H9 (cell line): Measurements from ENCODE around the gene SH3RF3. TPM values are rescaled to one million over a fixed set of nuclear protein-coding genes. Genes with fewer than 3 reads are reported as not detected.

Experiments used
- DNase-seq: peaks from one replicate; pipeline ENCODE4 v3.0.0-alpha.2; 2017
- H2AFZ ChIP-seq: one replicate; pipeline ENCODE4 v1.6.1; 2013; ENCODE audit warnings: mild to moderate bottlenecking, low read length, control low read depth, moderate library complexity
- H2AK5ac ChIP-seq: 2 replicates; pipeline ENCODE4 v1.6.1; 2013; ENCODE audit warnings: low read length, control low read depth, mixed read lengths; ENCODE audit not compliant: insufficient read length
- H2BK120ac ChIP-seq: one replicate; pipeline ENCODE4 v1.6.1; 2013; ENCODE audit warnings: low read depth, mild to moderate bottlenecking, low read length, control low read depth, inconsistent platforms; ENCODE audit not compliant: poor library complexity, severe bottlenecking
- H2BK12ac ChIP-seq: 2 replicates; pipeline ENCODE4 v1.6.1; 2013; ENCODE audit warnings: low read length, control low read depth, mixed read lengths, low read depth; ENCODE audit not compliant: insufficient read length
- H2BK15ac ChIP-seq: 2 replicates; pipeline ENCODE4 v1.6.1; 2013; ENCODE audit warnings: low read depth, low read length, control low read depth
- H2BK20ac ChIP-seq: one replicate; pipeline ENCODE4 v1.6.1; 2013; ENCODE audit warnings: low read depth, mild to moderate bottlenecking, low read length, control low read depth, inconsistent platforms; ENCODE audit not compliant: poor library complexity, severe bottlenecking
- H2BK5ac ChIP-seq: 2 replicates; pipeline ENCODE4 v1.6.1; 2013; ENCODE audit warnings: low read length, control low read depth, mixed read lengths; ENCODE audit not compliant: insufficient read length
- H3K14ac ChIP-seq: 2 replicates; pipeline ENCODE4 v1.6.1; 2013; ENCODE audit warnings: low read length, control low read depth; ENCODE audit not compliant: insufficient read depth
- H3K18ac ChIP-seq: 2 replicates; pipeline ENCODE4 v1.6.1; 2013; ENCODE audit warnings: low read depth, mild to moderate bottlenecking, mixed read lengths, low read length, control low read depth; ENCODE audit not compliant: insufficient read length
- H3K23ac ChIP-seq: 2 replicates; pipeline ENCODE4 v1.6.1; 2013; ENCODE audit warnings: low read length, control low read depth, mixed read lengths, low read depth; ENCODE audit not compliant: insufficient read length
- H3K23me2 ChIP-seq: 2 replicates; pipeline ENCODE4 v1.6.1; 2013; ENCODE audit warnings: low read depth, mild to moderate bottlenecking, mixed read lengths, low read length, control low read depth; ENCODE audit not compliant: insufficient read length, poor library complexity, severe bottlenecking
- H3K27ac ChIP-seq: 2 replicates; pipeline ENCODE4 v1.5.1; 2013; ENCODE audit warnings: low read length, control low read depth, mixed read lengths, low read depth; ENCODE audit not compliant: insufficient read length
- H3K27me3 ChIP-seq: 2 replicates; pipeline ENCODE4 v1.6.1; 2013; ENCODE audit warnings: low read length, control low read depth, inconsistent platforms; ENCODE audit not compliant: insufficient read depth
- H3K4ac ChIP-seq: 2 replicates; pipeline ENCODE4 v1.6.1; 2013; ENCODE audit warnings: low read depth, mild to moderate bottlenecking, control low read depth, inconsistent platforms, low read length, moderate library complexity
- H3K4me1 ChIP-seq: 2 replicates; pipeline ENCODE4 v1.6.1; 2013; ENCODE audit warnings: low read length, control low read depth, inconsistent platforms; ENCODE audit not compliant: insufficient read depth
- H3K4me2 ChIP-seq: 2 replicates; pipeline ENCODE4 v1.6.1; 2013; ENCODE audit warnings: low read length, control low read depth, mixed read lengths; ENCODE audit not compliant: insufficient read length, insufficient read depth
- H3K56ac ChIP-seq: 2 replicates; pipeline ENCODE4 v1.6.1; 2013; ENCODE audit warnings: low read depth, mild to moderate bottlenecking, mixed read lengths, low read length, control low read depth; ENCODE audit not compliant: insufficient read length
- H3K79me1 ChIP-seq: 2 replicates; pipeline ENCODE4 v1.6.1; 2013; ENCODE audit warnings: low read depth, mild to moderate bottlenecking, moderate library complexity, low read length, control low read depth, inconsistent platforms; ENCODE audit not compliant: insufficient read depth, poor library complexity, severe bottlenecking
- H3K79me2 ChIP-seq: 2 replicates; pipeline ENCODE4 v1.6.1; 2013; ENCODE audit warnings: low read length, control low read depth, inconsistent platforms; ENCODE audit not compliant: insufficient read depth
- H3K9ac ChIP-seq: 2 replicates; pipeline ENCODE4 v1.6.1; 2013; ENCODE audit warnings: low read length, control low read depth, mixed read lengths; ENCODE audit not compliant: insufficient read length; ENCODE audit errors: extremely low read depth
- H3K9me3 ChIP-seq: one replicate; pipeline ENCODE4 v1.6.1; 2013; ENCODE audit warnings: low read depth, low read length, inconsistent platforms; ENCODE audit not compliant: control insufficient read depth
- H3T11ph ChIP-seq: one replicate; pipeline ENCODE4 v1.6.1; 2013; ENCODE audit warnings: mild to moderate bottlenecking, low read length, control low read depth, inconsistent platforms
- H4K20me1 ChIP-seq: one replicate; pipeline ENCODE4 v1.6.1; 2013; ENCODE audit not compliant: control insufficient read depth, insufficient read length, insufficient read depth
- H4K5ac ChIP-seq: 2 replicates; pipeline ENCODE4 v1.6.1; 2013; ENCODE audit warnings: low read depth, mild to moderate bottlenecking, mixed read lengths, low read length, control low read depth; ENCODE audit not compliant: insufficient read length
- H4K8ac ChIP-seq: replicated peaks from 2 replicates; pipeline ENCODE4 v1.6.1; 2013; ENCODE audit warnings: low read length, control low read depth, mixed read lengths, low read depth; ENCODE audit not compliant: insufficient read length
- H4K91ac ChIP-seq: 2 replicates; pipeline ENCODE4 v1.6.1; 2013; ENCODE audit warnings: low read depth, mild to moderate bottlenecking, moderate library complexity, mixed read lengths, low read length, control low read depth; ENCODE audit not compliant: insufficient read length
- H3K27ac Mint-ChIP-seq, 3 experiments: 2 replicates in 2 of 3; 3 replicates in 1 of 3; pipeline ENCODE4 v1.8.0; 2020 to 2021; ENCODE audit warnings: mixed read lengths in 3 of 3, mild to moderate bottlenecking in 1 of 3, moderate library complexity in 1 of 3
- H3K27me3 Mint-ChIP-seq: 2 replicates; pipeline ENCODE4 v1.8.0; 2021; ENCODE audit warnings: low read depth, mild to moderate bottlenecking, moderate library complexity, mixed read lengths
- H3K36me3 Mint-ChIP-seq, 3 experiments: 2 replicates in 2 of 3; 3 replicates in 1 of 3; pipeline ENCODE4 v1.8.0; 2020 to 2021; ENCODE audit warnings: low read depth in 3 of 3, mixed read lengths in 3 of 3; ENCODE audit not compliant: insufficient read depth in 1 of 3
- H3K4me1 Mint-ChIP-seq, 2 experiments: 2 replicates each; pipeline ENCODE4 v1.8.0; 2020; ENCODE audit warnings: mixed read lengths in 2 of 2
- H3K4me3 Mint-ChIP-seq, 2 experiments: 2 replicates in 1 of 2; 3 replicates in 1 of 2; pipeline ENCODE4 v1.8.0; 2020 to 2021; ENCODE audit warnings: mild to moderate bottlenecking in 2 of 2, mixed read lengths in 2 of 2, moderate library complexity in 1 of 2
- H3K9me3 Mint-ChIP-seq, 2 experiments: 2 replicates in 1 of 2; 3 replicates in 1 of 2; pipeline ENCODE4 v1.8.0; 2020; ENCODE audit warnings: mild to moderate bottlenecking in 2 of 2, mixed read lengths in 2 of 2, moderate library complexity in 1 of 2
- WGBS: extraction: QIAGEN DNeasy Blood & Tissue Kit; methylation state at CpG from one replicate; pipeline ENCODE4 v1.1.7; 2013; ENCODE audit warnings: missing lambda C conversion rate, low lambda C conversion rate, mixed read lengths; ENCODE audit not compliant: insufficient read length; ENCODE audit errors: extremely low coverage; 5-methylcytosine and 5-hydroxymethylcytosine counted together
- total RNA-seq: library from RNA; stranded (reverse); gene quantifications from 2 replicates; pipeline ENCODE4 v1.2.1, GENCODE V29; 2021
- TF ChIP-seq, protein P1 (sequence below): fragments of 200-600 bp; sonication (generic); conservative IDR thresholded peaks from 3 replicates; pipeline ENCODE4 v1.8.0; 2021; ENCODE audit warnings: antibody characterized with exemption, mild to moderate bottlenecking

SH3RF3 gene
- total RNA-seq, 1 experiment from 2014 or later = 0.46 TPM

DNA sequence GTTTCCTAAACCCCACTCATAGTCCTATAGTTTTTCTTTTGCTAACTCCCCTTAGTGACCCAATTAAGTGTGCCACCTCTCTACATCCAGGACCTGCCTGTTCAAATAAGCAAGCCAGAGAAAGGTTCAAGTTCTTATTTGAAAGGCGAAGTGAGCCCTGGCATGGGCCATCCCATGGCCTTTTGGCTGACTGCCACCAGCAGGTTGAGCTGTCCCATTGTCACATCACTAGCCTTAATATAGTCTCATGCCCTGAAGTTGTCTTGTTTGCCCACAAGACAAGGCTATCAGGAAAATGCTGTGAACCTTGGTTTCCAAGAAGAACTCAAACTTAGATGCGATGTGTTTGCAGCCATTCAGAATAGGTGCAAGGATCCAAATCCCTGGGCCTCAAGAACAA lies 158.8 kb downstream of the SH3RF3 start:
- Histone ChIP-seq H3K23ac (no peak overlapping the region), H2BK12ac (no peak overlapping the region), H3K27me3 (no peaks in the 10 kb centered on the region), H3K23me2 (no peaks in the 10 kb centered on the region), H2AFZ (no peak overlapping the region), H3K4me2 (no peak overlapping the region), H3K4ac (no peak overlapping the region), H3K56ac (no peak overlapping the region), H3T11ph (no peak overlapping the region), H3K4me1 (no peaks in the 10 kb centered on the region; the same call in 1 of the 2 replicates), H4K8ac (no peak overlapping the region), H4K20me1 (no peaks in the 10 kb centered on the region), H2BK20ac (no peak overlapping the region), H2BK5ac (no peak overlapping the region), H3K27ac (no peak overlapping the region), H3K9ac (no peak overlapping the region), H2BK15ac (no peak overlapping the region), H4K91ac (no peak overlapping the region), H3K18ac (no peak overlapping the region), H4K5ac (no peak overlapping the region), H3K14ac (no peak overlapping the region), H2AK5ac (no peak overlapping the region), H3K79me2 (no peaks in the 10 kb centered on the region), H3K79me1 (no peaks in the 10 kb centered on the region), H2BK120ac (no peak overlapping the region), H3K9me3 (no peaks in the 10 kb centered on the region)
- no peak overlapping the region for H3K4me3 Mint-ChIP-seq
- H3K27me3 Mint-ChIP-seq = no peaks in the 10 kb centered on the region; the same call in 1 of the 2 replicates
- H3K27ac Mint-ChIP-seq = no peak overlapping the region
- H3K9me3 Mint-ChIP-seq = peaks cover 3 to 4% of the 10 kb centered on the region in 2 experiments; a peak in 2 of 5 replicates
- peaks cover 0 to 8% (median 0%) of the 10 kb centered on the region in 3 experiments; a peak in 2 of 7 replicates for H3K36me3 Mint-ChIP-seq
- H3K4me1 Mint-ChIP-seq = peaks cover 40 to 42% of the 10 kb centered on the region in 2 experiments
- TF ChIP-seq, protein P1, sequence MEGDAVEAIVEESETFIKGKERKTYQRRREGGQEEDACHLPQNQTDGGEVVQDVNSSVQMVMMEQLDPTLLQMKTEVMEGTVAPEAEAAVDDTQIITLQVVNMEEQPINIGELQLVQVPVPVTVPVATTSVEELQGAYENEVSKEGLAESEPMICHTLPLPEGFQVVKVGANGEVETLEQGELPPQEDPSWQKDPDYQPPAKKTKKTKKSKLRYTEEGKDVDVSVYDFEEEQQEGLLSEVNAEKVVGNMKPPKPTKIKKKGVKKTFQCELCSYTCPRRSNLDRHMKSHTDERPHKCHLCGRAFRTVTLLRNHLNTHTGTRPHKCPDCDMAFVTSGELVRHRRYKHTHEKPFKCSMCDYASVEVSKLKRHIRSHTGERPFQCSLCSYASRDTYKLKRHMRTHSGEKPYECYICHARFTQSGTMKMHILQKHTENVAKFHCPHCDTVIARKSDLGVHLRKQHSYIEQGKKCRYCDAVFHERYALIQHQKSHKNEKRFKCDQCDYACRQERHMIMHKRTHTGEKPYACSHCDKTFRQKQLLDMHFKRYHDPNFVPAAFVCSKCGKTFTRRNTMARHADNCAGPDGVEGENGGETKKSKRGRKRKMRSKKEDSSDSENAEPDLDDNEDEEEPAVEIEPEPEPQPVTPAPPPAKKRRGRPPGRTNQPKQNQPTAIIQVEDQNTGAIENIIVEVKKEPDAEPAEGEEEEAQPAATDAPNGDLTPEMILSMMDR = no peak
- DNase-seq = no peak
- no CpG with 5 or more reads among the region's 2 CpGs for WGBS
